ENCODE data around the gene TRMT1.

TRMT1 gene

GRCh38 chr19:13127811-13128575 is 11.5 kb upstream of the TRMT1 start:
- H3K27ac ChIP-seq = no peak overlapping the region

GRCh38 chr19:13127051-13127450 is 10.5 kb upstream of the TRMT1 start:
- TF ChIP-seq ZFX (IDR thresholded peaks at IDR 0.05) (no peak), CTCF (conservative IDR thresholded peaks at IDR 0.05) (no peak)
- no peak overlapping the region for H3K27ac ChIP-seq

More at GRCh38 chr19:13127811-13128575, 11.5 kb upstream of the TRMT1 start:
- no peak for TF ChIP-seq CTCF (conservative IDR thresholded peaks at IDR 0.05)
- TF ChIP-seq ZFX (IDR thresholded peaks at IDR 0.05) = no peak

DNA sequence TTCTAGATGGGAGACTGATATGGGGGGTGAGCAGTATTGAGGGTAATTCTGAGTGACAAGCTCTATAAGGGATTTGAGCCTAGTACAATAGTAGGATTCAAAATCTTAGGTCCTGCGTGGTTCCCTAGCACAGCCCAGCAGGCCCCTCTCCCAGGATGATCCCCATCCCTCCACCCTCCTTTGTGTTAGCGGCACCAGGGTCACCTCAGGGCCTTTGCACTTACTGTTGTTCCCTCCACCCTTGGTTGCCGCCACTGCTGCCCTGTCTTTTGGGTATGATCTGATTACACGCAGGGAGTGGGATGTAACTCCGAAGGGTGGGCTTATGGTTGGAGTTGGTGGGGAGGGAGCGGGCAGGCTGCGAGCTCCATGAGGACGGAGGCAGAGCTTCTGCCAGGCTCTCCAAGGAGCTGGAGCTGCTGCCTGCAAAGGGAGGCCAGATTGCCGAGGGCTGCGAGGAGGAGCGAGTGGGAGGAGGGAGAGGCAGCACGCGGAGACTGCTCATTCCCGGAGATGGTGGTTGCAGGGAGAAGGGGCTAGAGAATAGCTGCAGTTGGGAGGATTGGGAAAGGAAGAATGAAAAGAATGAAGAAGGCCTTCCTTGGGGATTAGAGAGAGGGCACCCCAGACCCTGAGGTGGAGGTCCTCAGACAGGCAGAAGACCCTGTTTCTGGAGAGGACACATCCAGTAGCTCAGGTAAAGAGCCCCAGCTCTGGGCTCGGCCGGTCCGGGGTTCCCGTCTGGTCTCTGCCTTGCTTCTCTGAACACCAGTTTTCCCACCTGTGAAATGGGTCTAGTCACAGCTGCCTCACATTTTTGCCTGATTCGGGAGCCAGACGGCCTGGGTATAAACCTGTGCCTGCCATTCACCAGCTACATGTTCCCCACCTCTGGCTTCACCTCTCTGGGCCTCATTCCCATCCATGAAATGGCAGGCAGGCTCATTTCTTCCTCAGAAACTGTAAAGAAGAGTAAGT is 6.7 kb upstream of the TRMT1 start:
- TF ChIP-seq CTCF (conservative IDR thresholded peaks at IDR 0.05) = no peak
- TF ChIP-seq ZFX (IDR thresholded peaks at IDR 0.05) = no peak
- no peak overlapping the region for H3K27ac ChIP-seq

DNA sequence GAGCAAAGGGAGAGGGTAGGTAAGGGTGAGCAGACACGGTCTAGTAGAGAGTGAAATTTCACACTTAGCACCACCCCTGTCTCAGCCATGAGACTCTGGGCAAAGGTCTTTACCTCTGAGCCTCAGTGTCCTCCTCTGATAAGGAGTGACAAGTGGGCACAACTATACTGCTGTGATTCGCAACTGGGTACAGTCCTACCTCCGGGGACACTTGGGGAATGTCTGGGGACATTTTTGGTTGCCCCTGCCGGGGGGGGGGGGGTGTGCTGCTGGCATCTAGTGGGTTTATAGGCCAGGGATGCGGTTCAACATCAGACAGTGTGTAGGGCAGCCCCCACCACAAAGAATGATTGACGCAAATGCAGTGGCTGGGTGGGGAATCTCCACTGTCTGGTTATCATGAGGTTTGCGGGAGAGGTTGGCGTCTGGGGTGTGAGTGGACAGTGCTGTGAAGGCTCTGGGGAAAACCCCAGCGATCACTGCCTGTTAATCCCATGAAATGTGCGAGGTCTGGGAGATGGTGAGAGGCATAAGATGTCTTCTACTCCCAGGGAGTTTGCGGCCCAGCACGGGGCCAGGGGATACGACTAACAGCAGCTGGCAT is 5.8 kb upstream of the TRMT1 start:
- no peak overlapping the region for H3K27ac ChIP-seq

GRCh38 chr19:13121551-13122274 is 5.2 kb upstream of the TRMT1 start:
- TF ChIP-seq ZFX (IDR thresholded peaks at IDR 0.05) (no peak), CTCF (conservative IDR thresholded peaks at IDR 0.05) (no peak)
- no peak overlapping the region for H3K27ac ChIP-seq

More for the DNA sequence above, 5.8 kb upstream of the TRMT1 start:
- TF ChIP-seq CTCF (conservative IDR thresholded peaks at IDR 0.05) (no peak), ZFX (IDR thresholded peaks at IDR 0.05) (no peak)

DNA sequence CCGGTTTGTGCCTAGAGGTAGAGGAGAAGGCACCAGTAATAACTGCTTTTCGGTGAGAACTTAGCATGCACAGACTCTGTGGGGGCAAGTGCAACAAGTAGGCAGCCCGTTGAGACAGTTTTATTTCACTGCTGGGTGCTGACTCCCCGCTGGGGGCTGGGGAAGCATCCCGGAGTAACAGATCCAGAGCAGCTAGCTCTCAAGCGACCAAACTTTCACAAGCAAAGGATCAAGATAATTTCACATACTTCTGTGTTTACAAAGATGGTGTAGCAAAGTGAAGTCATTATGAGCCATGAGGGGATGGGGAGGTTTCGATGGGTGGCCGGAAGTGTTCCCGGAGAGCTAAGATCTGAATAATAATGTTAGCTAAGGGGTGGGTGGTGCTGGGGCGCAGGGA is 4.3 kb upstream of the TRMT1 start:
- H3K27ac ChIP-seq = no peak overlapping the region
- TF ChIP-seq CTCF (conservative IDR thresholded peaks at IDR 0.05) (no peak), ZFX (IDR thresholded peaks at IDR 0.05) (no peak)

All from C4-2B (cell line).